ENCODE results near the gene INPPL1. TPM values are rescaled to one million over a fixed set of nuclear protein-coding genes. Genes with fewer than 3 reads are reported as not detected.
"Not testable (repeated sequence)": the region's sequence is repeated elsewhere in the genome, so short reads cannot be mapped to it uniquely, and the experiment has no call there.

INPPL1 gene
- total RNA-seq, 1 experiment from 2014 or later: 51.8 TPM

DNA sequence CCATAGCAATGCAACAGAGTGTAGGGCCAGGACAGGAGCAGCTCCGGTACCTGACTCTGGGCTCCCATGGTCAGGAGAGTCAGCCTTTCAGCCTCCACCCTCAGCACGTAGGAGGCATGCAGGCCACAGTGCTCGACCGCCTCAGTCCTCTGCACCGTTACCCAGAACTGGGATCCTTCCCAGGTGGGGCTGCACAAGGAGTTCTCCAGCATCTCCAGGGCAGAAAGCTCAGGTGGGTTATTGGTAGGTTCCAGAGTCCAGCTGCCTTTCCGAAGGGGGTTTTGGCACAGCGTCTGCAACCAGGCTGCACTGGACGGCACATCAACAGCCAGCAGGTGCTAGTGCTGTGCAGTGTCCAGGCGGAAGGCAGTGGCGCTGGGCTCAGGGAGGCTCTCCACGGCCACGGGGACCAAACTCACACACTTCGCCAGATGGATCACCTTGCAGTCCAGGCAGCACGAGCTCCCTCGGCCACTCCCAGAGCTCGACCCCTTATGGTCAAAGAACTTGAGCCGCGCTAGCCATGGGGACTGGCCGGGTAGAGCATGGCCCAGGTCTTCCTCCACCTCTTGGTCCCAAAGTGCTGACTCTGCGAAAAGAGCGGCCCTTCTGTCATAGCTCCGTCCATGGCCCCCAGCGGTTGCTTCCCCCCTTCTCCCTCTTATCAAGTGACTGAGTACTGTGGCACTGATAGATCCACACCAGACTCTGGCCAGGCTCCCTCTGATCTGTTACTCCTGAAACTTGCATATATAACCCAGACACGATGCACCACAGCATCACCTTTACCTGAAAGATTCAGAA, 26.3 kb downstream of the INPPL1 start:
- H3K27me3 ChIP-seq: no peaks in the 10 kb centered on the region
- no peak overlapping the region for H3K4me3 ChIP-seq
- H3K36me3 ChIP-seq: no peaks in the 10 kb centered on the region
- H3K9me3 ChIP-seq: peaks cover 11% of the 10 kb centered on the region
- no peak for DNase-seq

DNA sequence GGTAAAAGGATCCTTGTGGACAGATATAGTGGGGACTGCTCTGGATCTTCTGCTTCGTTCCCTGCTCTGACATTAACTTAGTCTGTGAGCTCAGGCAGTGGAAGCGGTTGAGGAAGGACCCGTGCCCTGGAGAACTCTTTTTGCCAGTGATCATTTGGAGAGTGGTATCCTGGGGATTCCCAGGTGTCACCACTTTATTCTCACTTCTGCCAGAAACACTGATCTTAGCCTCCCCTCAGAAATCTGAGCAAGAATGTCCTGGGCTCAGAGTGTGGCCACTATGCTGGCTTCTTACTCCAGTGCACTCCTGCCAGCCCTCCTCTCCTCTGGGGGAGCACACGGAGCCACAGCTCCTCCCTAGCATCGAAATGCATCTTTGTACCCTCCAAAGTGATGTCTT, 27.0 kb downstream of the INPPL1 start:
- H3K4me3 ChIP-seq: no peak overlapping the region
- no peak for DNase-seq
- no peaks in the 10 kb centered on the region for H3K27me3 ChIP-seq
- H3K36me3 ChIP-seq: no peaks in the 10 kb centered on the region
- H3K9me3 ChIP-seq: peaks cover 11% of the 10 kb centered on the region

DNA sequence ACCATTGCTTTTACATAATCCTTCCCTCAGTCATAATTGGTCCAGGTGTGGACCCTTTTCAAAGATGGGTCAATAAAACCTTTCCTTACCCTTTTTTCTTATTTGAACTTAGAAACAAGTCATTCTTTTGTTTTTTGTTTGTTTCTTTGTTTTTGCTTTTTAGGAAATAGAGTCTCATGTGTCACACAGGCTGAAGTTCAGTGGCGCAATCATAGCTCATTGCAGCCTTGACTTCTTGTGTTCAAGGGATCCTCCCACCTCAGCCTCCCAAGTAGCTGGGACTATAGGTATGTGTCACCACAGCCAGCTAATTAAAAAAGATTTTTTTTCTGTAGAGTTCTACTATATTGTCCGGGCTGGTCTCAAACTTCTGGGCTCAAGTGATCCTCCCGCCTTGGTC, 28.8 kb downstream of the INPPL1 start:
- Histone ChIP-seq H3K27me3 (no peaks in the 10 kb centered on the region), H3K9me3 (peaks cover 11% of the 10 kb centered on the region), H3K36me3 (no peaks in the 10 kb centered on the region), H3K4me3 (no peak overlapping the region)
- no peak for DNase-seq

DNA sequence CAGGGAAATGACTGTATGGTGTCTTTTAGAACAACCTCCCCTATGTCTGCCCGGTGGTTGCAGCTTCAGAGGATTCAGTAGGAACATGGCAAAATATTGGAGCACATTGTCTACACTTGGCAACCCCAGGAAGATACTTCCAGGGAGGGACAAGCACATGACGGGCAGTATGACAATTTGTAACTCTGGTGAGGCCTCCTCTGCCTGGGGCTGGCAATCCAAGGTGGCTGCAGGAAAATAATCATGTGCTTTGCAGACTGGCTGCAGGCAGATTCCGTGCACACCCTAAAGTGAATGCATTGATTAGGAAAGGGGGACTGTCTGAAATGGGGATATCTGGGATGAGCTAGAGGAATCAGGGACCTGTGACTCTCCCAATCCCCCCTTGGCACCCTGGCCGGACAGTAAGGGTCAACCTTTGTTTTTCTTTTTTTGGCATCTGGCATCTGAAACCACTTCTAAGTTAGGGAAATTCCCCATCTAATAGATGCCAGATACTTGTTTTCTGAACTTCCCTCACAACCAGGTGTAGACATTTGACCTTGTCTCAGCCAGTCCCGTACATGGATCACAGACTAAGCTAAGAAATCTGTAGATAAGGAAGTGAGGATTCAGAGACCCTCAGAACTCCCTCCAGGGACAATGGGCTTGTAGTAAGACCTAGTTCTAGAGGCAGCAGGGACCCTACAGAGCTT, 29.9 kb downstream of the INPPL1 start:
- Histone ChIP-seq H3K9me3 (peaks cover 11% of the 10 kb centered on the region), H3K27me3 (no peaks in the 10 kb centered on the region), H3K36me3 (no peaks in the 10 kb centered on the region), H3K4me3 (no peak overlapping the region)
- DNase-seq: no peak

DNA sequence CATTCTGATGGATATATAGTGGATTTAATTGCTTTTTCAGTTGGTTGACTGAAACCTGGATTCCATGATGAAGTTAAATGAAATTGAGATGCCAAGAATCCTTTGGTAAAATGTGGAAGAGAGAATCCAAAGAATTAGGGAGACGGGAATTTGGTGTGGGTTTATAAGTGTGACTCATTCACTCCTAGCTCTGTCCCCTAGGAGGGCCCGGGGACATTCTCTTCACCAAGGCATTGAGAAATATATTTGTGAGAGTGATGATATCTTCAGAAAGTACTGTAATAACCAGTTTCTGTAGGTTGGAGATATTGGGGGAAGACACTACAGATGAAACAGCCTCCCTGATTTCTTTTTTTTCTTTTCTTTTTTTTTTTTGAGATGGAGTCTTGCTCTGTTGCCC, 33.0 kb downstream of the INPPL1 start:
- H3K36me3 ChIP-seq: no peaks in the 10 kb centered on the region
- H3K27me3 ChIP-seq: no peaks in the 10 kb centered on the region
- H3K9me3 ChIP-seq: peaks cover 11% of the 10 kb centered on the region
- H3K4me3 ChIP-seq: no peak overlapping the region
- DNase-seq: no peak

DNA sequence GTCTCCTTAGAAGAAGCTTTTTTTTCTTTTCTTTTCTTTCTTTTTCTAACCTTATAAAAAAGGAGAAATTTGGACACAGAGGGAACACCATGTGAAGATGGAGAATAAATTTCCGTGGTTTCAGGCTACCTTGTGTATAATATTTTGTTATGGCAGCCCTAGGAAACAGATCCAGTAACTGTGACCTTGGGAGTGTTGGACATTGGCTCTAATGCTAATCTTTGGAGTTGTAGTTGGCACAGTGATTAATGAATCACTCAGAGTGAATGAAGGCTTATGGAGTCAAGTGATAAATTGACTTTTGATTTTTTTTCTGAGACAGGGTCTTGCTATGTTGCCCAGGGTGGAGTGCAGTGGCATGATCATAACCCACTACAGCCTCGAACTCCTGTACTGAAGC, 34.9 kb downstream of the INPPL1 start:
- Histone ChIP-seq H3K27me3 (no peaks in the 10 kb centered on the region), H3K36me3 (no peaks in the 10 kb centered on the region), H3K9me3 (peaks cover 7% of the 10 kb centered on the region), H3K4me3 (no peak overlapping the region)
- no peak for DNase-seq

DNA sequence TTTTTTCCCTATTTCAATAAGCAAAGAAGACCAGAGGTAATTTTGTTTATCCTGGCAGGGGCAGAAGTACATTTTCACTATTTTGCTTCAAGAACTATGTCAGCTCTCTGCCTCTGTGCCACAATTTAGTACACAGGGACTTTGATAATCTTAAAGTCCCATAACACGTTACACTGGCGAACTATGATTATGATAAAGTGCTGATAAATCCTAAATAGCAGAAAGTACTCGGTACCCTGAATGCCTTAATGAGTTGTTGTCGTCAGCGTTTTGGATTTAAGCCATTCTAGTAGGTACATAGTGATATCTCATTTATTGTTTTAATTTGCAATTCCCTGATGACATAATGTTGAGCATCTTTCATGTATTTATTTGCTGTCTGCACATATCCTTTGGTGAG, 36.0 kb downstream of the INPPL1 start:
- peaks cover 2% of the 10 kb centered on the region; the same call in 1 of the 2 replicates for H3K9me3 ChIP-seq
- DNase-seq: no peak
- H3K4me3 ChIP-seq: no peak overlapping the region
- H3K36me3 ChIP-seq: no peaks in the 10 kb centered on the region
- H3K27me3 ChIP-seq: no peaks in the 10 kb centered on the region

DNA sequence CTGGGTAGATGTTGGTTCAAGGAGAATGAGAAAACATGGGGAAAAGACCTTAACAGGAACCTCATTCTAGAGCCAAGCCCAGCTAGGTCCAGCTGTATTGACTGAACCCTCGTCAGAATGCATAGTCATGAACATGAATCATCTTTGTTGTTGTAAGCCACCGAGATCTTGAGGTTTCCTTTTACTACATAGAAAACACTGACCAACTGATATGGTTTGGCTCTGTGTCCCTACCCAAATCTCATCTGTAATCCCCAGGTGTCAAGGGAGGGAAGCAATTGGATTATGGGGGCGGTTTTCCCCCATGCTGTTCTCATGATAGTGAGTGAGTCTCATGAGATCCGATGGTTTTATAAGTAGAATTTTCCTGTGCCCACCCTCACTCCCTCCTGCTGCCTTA, 38.8 kb downstream of the INPPL1 start:
- peaks cover 2% of the 10 kb centered on the region; the same call in 1 of the 2 replicates for H3K9me3 ChIP-seq
- no peak overlapping the region for H3K4me3 ChIP-seq
- no peaks in the 10 kb centered on the region for H3K27me3 ChIP-seq
- H3K36me3 ChIP-seq: no peaks in the 10 kb centered on the region
- no peak for DNase-seq

DNA sequence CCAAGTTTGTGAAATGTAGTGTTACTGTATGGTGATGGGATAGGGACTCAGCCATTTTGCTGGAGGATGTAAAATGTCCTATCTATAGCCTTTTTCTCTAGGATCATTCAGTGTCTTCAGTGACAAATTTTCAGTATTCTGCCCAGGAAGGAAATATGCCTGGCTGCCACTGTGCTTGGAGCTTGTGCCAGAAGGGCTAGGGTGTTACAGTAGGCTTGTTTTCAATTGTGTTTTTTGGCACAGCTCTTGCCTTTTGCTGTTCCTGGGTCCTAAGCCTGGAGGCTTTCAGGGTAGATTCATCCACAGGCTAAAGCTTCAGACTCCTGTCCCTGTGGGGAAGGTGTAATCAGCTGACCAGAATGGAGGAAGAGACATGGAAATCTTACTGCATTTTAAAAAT, 41.4 kb downstream of the INPPL1 start:
- no peak overlapping the region for H3K4me3 ChIP-seq
- no peaks in the 10 kb centered on the region for H3K36me3 ChIP-seq
- peaks cover 2% of the 10 kb centered on the region; the same call in 1 of the 2 replicates for H3K9me3 ChIP-seq
- peak; percentile 39 for DNase-seq
- H3K27me3 ChIP-seq: no peaks in the 10 kb centered on the region

DNA sequence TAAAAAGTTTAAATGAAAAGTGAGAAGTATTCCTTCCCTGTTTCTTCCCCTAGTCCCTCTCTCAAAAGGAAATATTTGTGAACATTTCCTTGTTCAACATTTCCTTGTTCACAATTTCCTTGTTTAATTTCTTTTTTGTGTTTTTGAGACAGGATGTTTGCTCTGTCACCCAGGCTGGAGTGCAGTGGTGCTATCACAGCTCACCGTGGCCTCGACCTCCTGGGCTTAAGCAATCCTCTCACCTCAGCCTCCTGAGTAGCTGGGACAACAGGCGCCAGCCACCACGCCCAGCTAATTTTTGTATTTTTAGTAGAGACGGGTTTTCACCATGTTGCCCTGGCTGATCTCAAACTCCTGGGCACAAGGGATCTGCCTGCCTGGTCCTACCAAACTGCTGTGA, 42.4 kb downstream of the INPPL1 start:
- not testable (repeated sequence) for H3K36me3 ChIP-seq, H3K9me3 ChIP-seq, DNase-seq, H3K4me3 ChIP-seq, H3K27me3 ChIP-seq

DNA sequence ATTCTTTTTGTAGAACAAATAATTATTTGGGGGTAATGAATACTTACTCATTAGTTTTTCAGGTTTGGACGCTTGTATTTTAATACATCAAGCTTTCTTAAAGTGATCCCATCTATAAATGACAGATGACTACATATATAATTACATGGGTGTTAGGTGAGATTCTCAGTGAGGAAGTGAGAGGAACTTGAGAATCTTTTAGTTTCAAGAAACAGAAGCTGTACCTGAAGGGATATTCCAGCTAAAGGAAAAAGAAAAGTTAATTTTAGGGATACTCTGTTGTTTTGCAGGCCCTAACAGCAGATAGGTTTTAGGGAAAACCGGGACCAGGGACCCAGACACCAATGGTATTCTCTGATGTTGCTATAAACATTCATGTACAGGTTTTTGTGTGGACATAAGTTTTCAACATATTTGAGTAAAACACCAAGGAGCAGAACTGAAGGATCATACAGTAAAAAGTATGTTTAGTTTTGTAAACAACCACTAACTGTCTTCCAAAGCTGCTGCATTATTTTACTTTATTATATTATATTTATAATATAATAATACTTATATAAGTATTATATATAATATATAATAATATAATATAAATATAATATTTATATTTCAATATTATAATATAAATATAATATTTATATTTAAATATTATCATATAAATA, 43.5 kb downstream of the INPPL1 start:
- no peak for DNase-seq
- Histone ChIP-seq H3K36me3 (no peaks in the 10 kb centered on the region), H3K27me3 (no peaks in the 10 kb centered on the region; the same call in 1 of the 2 replicates), H3K4me3 (no peak overlapping the region), H3K9me3 (peaks cover 2% of the 10 kb centered on the region; the same call in 1 of the 2 replicates)

DNA sequence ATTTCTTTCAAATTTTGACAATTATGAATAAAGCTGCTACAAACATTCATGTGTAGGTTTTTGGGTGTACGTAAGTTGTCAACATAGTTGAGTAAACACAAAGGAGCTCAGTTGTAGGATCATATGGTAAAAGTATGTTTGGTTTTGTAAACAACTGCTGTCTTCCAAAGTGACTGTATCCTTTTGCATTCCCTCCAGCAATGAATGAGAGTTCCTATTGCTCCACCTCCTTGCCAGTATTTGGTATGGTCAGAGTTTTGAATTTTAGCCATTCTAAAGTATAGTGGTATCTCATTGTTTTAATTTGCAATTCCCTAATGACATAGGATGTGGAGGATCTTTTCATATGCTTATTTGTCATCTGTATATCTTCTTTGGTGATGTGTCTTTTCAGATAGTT, 47.4 kb downstream of the INPPL1 start:
- DNase-seq: no peak
- no peaks in the 10 kb centered on the region for H3K36me3 ChIP-seq
- no peak overlapping the region for H3K4me3 ChIP-seq
- H3K27me3 ChIP-seq: no peaks in the 10 kb centered on the region; the same call in none of the 2 replicates
- no peaks in the 10 kb centered on the region; the same call in 1 of the 2 replicates for H3K9me3 ChIP-seq

DNA sequence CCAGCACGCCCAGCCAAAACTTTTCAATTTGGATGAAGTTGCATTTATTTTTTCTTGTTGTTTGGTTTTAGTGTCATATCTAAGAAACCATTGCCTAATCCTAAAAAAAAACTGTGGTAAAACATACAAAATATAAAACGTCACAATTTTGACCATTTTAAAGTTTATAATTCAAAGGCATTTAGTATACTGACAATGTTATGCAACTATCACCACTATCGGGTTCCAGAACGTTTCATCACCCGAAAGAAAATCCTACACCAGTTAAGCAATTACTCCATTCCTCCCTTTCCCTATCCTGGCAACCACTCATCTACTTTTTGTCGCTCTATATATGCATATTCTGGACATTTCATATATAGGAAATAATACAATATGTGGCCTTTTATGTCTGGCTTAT, 49.9 kb downstream of the INPPL1 start:
- no peaks in the 10 kb centered on the region; the same call in none of the 2 replicates for H3K27me3 ChIP-seq
- H3K36me3 ChIP-seq: no peaks in the 10 kb centered on the region
- no peak overlapping the region for H3K4me3 ChIP-seq
- no peak for DNase-seq
- H3K9me3 ChIP-seq: peaks cover 2% of the 10 kb centered on the region; the same call in 1 of the 2 replicates

DNA sequence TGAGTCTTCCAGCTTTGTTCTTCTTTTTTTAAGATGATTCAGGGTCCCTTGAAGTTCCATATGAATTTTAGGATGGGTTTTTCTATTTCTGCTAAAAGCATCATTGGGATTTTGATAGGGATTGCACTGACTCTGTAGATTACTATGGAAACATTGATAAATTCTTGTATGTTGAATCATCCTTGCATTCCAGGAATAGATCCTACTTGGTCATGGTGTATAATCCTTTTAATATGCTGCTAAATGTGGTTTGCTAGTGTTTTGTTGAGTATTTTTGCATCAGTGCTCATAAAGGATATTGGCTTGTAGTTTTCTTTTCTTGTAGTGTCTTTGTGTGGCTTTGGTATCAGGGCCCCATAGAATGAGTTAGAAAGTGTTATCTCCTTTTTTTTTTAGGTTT, 54.3 kb downstream of the INPPL1 start:
- peaks cover 2% of the 10 kb centered on the region; the same call in 1 of the 2 replicates for H3K9me3 ChIP-seq
- H3K4me3 ChIP-seq: no peak overlapping the region
- H3K27me3 ChIP-seq: no peaks in the 10 kb centered on the region; the same call in 1 of the 2 replicates
- no peaks in the 10 kb centered on the region for H3K36me3 ChIP-seq
- DNase-seq: no peak

DNA sequence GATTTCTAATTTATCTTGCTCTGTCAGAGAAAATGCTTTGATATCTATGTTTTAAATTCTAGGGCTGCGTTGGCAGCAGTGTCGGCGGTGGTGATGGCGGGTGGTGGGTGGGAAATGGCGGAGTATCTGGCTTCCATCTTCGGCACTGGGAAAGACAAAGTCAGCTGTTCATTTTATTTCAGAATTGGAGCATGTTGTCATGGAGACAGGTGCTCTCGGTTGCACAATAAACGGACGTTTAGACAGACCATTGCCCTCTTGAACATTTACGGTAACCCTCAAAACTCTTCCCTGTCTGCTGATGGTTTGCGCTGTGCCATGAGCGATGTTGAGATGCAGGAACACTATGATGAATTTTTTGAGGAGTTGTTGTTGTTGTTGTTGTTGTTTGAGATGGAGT, 55.5 kb downstream of the INPPL1 start:
- peaks cover 2% of the 10 kb centered on the region; the same call in 1 of the 2 replicates for H3K9me3 ChIP-seq
- no peak for DNase-seq
- no peak overlapping the region for H3K4me3 ChIP-seq

DNA sequence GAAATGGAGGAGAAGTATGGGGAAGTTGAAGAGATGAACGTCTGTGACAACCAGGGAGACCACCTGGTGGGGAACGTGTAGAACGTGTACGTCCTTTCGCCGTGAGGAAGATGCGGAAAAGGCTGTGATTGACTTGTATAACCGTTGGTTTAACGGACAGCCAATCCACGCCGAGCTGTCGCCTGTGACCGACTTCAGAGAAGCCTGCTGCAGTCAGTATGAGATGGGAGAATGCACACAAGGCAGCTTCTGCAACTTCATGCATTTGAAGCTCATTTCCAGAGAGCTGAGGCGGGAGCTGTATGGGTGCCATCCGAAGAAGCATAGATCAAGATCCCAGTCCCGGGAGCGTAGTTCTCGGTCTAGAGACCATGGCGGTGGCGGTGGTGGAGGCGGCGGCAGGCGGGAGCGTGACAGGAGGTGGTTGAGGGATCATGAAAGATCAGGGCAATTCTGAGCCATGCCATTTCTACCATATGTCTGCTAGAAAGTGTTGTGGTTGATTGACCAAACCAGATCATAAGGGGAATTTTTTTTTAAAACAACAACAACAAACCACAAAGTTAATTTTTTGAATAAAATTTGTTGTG, 56.3 kb downstream of the INPPL1 start:
- no peak overlapping the region for H3K4me3 ChIP-seq
- DNase-seq: no peak
- H3K36me3 ChIP-seq: no peaks in the 10 kb centered on the region
- no peaks in the 10 kb centered on the region for H3K27me3 ChIP-seq
- H3K9me3 ChIP-seq: 0 out of 2 replicates have a peak, but pooled peaks cover 2% of the 10 kb centered on the region

More for the DNA sequence above, 55.5 kb downstream of the INPPL1 start:
- H3K27me3 ChIP-seq: no peaks in the 10 kb centered on the region; the same call in 1 of the 2 replicates
- no peaks in the 10 kb centered on the region for H3K36me3 ChIP-seq

DNA sequence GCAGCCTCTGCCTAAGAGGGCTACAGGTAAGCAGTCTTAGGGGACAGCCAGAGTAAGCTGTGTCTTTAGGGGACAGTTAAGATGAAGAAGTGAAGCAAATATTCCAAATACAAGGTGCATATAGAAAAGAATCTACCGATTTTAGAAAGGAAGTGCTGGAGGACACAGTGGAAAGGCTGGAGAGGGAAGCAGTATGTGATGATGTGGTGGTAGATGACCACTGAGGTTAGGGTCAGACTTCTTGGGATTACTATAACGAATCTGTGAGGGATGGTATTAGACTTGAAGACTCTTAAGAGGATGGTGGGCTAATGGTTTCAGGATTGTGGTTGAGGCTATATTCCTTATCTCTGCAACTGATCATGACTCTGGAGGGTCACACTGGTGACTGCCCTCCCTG, 59.4 kb downstream of the INPPL1 start:
- H3K9me3 ChIP-seq: no peaks in the 10 kb centered on the region
- H3K4me3 ChIP-seq: no peak overlapping the region
- no peaks in the 10 kb centered on the region for H3K36me3 ChIP-seq
- no peak for DNase-seq
- no peaks in the 10 kb centered on the region for H3K27me3 ChIP-seq

Data from MG63 (cell line).